GM21619 (cell line): ENCODE results near the gene GRIN3A.

Experiments
- ATAC-seq: cut with Tn5 transposase; IDR thresholded peaks from one replicate; pipeline ENCODE4 v1.9.1; 2021; ENCODE audit not compliant: unreplicated experiment

GRIN3A gene

DNA sequence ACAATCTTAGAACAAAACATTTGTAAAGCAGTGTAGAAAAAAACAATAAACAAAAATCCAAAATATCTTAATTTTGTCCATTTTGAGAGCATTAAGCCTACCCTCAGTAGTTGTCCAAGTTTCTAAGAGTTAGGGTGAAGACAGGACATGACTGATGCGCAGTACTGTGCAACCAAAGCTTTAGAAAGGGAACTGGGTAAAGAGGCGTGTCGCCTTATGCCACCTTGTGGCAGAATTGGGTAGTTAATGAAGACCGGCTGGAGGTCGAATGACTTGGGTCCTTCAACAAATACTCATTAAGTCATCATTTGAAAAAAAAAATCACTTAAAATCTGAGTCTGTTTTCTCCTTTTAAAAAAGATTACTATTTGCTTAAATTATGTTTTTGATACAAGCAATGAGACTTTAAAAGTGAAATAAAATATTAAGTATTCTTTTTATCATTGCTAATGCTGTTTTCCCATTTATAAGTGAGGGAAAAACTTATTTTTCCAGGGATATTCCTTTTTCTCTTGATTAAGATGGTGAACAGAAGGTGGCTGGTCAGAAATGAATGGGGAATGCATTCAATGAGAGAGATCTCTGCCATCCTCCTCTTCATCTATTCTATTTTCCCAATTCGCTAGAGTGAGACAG lies 208.3 kb downstream of the GRIN3A start:
- ATAC-seq, result peak; percentile 38

DNA sequence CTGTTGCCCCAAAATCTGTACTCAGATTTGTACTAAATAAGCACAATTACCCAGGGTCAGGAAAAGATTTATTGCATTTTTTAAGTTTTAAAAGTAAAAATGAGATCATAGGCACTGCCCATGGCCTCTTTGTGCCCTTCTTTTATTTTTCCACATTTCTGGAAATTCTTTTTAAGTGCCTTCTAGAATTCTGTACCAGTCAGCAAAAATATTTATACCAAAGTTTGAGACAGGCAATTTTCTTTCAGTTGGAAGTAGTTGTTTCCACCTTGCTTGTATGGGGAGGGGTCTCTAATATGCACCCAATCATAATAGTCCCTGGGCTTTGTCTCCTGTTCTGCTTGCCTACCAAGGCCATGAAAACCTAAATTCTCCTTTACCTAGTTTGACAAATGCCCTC lies 210.4 kb downstream of the GRIN3A start:
- no peak for ATAC-seq

DNA sequence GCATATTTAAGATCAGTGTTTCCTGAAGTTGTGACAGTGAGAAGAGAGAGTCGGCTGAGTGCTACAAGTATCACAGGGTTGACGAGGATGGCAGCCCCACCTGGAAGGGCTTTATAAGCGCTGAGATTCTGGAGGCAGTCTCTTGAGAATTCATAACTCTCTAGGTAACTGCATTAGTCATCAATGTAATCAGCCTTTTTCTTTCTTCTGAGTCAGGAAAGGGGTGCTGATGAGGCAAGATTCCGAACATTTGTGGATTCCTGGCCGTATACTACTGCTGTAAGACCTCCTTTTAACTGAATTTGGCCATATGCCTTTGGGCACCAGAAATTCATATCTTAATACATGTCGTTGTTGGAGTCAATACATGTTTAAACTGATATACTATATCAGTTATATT lies 211.4 kb downstream of the GRIN3A start:
- no peak for ATAC-seq

DNA sequence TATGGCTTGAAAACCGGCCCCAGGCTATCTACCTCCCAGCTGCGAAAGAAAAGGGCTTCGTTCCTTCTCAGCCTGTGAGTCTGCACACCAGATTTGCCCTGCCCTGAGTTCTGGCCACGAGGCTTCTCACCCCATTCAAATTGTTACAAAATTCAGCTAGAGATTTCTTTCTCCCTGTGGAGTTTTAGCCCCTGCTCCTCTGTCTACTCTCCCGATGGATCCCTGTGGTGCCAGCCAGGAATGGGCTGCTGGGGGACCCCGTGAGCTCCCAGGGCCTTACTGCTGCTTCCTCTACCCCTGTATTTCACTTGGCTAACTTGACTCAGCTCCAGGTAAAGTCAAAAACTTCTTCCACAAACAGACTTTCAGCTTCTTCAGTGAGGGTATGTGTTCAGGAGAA lies 214.1 kb downstream of the GRIN3A start:
- ATAC-seq, result no peak
